Measurements from ENCODE around the gene FBXO15. TPM values are rescaled to one million over a fixed set of nuclear protein-coding genes. Genes with fewer than 3 reads are reported as not detected.

FBXO15 gene
- total RNA-seq, 2 experiments from 2014 or later: 0.54 to 2.1 TPM

- TF ChIP-seq, protein P1, sequence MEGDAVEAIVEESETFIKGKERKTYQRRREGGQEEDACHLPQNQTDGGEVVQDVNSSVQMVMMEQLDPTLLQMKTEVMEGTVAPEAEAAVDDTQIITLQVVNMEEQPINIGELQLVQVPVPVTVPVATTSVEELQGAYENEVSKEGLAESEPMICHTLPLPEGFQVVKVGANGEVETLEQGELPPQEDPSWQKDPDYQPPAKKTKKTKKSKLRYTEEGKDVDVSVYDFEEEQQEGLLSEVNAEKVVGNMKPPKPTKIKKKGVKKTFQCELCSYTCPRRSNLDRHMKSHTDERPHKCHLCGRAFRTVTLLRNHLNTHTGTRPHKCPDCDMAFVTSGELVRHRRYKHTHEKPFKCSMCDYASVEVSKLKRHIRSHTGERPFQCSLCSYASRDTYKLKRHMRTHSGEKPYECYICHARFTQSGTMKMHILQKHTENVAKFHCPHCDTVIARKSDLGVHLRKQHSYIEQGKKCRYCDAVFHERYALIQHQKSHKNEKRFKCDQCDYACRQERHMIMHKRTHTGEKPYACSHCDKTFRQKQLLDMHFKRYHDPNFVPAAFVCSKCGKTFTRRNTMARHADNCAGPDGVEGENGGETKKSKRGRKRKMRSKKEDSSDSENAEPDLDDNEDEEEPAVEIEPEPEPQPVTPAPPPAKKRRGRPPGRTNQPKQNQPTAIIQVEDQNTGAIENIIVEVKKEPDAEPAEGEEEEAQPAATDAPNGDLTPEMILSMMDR (conservative IDR thresholded peaks at IDR 0.05; ENCODE audit: low read length): no peak
- no peak for TF ChIP-seq EZH2phosphoT487 (IDR thresholded peaks at IDR 0.05; ENCODE audit: borderline replicate concordance, low read depth, low read length)
- H3K4me2 ChIP-seq (ENCODE audit: low read length): no peak overlapping the region
- POLR2A ChIA-PET: interaction anchor here (0.6 kb wide), 1 partner anchor 444 kb away, joined by 3 read pairs; no protein-coding TSS in a partner anchor
Measured at GRCh38 chr18:74139411-74139810, 8.2 kb downstream of the FBXO15 start.

GRCh38 chr18:74137920-74138538 is 9.6 kb downstream of the FBXO15 start:
- H4K20me1 ChIP-seq (ENCODE audit: insufficient read depth, low read length): no peaks in the 10 kb centered on the region

More at GRCh38 chr18:74139411-74139810, 8.2 kb downstream of the FBXO15 start:
- CTCF ChIA-PET (ENCODE audit: unreplicated experiment): no interaction called here
- H4K20me1 ChIP-seq (ENCODE audit: insufficient read depth, low read length): no peaks in the 10 kb centered on the region
- H3K4me1 ChIP-seq (ENCODE audit: insufficient read depth, low read length, poor library complexity, severe bottlenecking): no peaks in the 10 kb centered on the region
- no peaks in the 10 kb centered on the region for H3K9me3 ChIP-seq (ENCODE audit: low read length)
- intact Hi-C loops (cut with micrococcal nuclease; ENCODE audit: unreplicated experiment): no loop called here
- no TSS peak for BruUV-seq (replicated peaks)
- no peak overlapping the region for H3K4me3 ChIP-seq (ENCODE audit: low read depth, low read length, poor library complexity, severe bottlenecking)
- H3K79me2 ChIP-seq (ENCODE audit: insufficient read depth, low read depth, low read length): no peaks in the 10 kb centered on the region
- H2AFZ ChIP-seq (ENCODE audit: low read length): no peak overlapping the region
- H3K36me3 ChIP-seq (ENCODE audit: insufficient read depth, low read length): no peaks in the 10 kb centered on the region
- H3K9me2 ChIP-seq (ENCODE audit: insufficient read depth, low read length): no peaks in the 10 kb centered on the region
- no peak for DNase-seq (ENCODE audit: low spot score)
- no peak overlapping the region for H3K27ac ChIP-seq (ENCODE audit: low read depth, low read length, poor library complexity, severe bottlenecking)

DNA sequence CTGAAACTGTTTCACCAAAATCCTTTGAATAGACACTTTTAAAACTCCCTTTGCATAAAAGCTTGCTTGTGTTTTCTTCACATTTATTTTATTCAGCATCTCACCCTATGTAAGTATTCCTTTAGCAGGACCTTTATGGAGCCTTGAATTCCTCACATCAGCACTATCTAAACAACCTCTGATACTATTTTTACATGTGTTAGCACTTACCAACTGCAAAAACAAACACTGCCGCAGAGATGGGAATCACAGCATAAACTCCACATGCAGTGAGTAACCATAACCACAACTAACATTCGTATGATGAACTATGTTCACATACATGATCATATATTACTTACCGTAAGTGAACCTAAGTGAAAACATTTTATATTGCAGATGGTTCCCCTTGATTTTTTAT is 15.4 kb downstream of the FBXO15 start:
- Histone ChIP-seq H2AFZ (ENCODE audit: low read length) (no peak overlapping the region), H4K20me1 (ENCODE audit: insufficient read depth, low read length) (no peaks in the 10 kb centered on the region), H3K4me2 (ENCODE audit: low read length) (no peak overlapping the region), H3K27ac (ENCODE audit: low read depth, low read length, poor library complexity, severe bottlenecking) (no peak overlapping the region), H3K9me2 (ENCODE audit: insufficient read depth, low read length) (no peaks in the 10 kb centered on the region), H3K79me2 (ENCODE audit: insufficient read depth, low read depth, low read length) (no peaks in the 10 kb centered on the region), H3K4me1 (ENCODE audit: insufficient read depth, low read length, poor library complexity, severe bottlenecking) (no peaks in the 10 kb centered on the region), H3K36me3 (ENCODE audit: insufficient read depth, low read length) (no peaks in the 10 kb centered on the region), H3K4me3 (ENCODE audit: low read depth, low read length, poor library complexity, severe bottlenecking) (no peak overlapping the region), H3K9me3 (ENCODE audit: low read length) (no peaks in the 10 kb centered on the region)
- BruUV-seq (replicated peaks): no TSS peak
- POLR2A ChIA-PET: no interaction called here
- intact Hi-C loops (cut with micrococcal nuclease; ENCODE audit: unreplicated experiment): no loop called here
- CTCF ChIA-PET (ENCODE audit: unreplicated experiment): no interaction called here
- DNase-seq (ENCODE audit: low spot score): no peak
- TF ChIP-seq, protein P1 (conservative IDR thresholded peaks at IDR 0.05; ENCODE audit: low read length): no peak
- no peak for TF ChIP-seq EZH2phosphoT487 (IDR thresholded peaks at IDR 0.05; ENCODE audit: borderline replicate concordance, low read depth, low read length)

More at GRCh38 chr18:74137920-74138538, 9.6 kb downstream of the FBXO15 start:
- ChIA-PET POLR2A (no interaction called here), CTCF (ENCODE audit: unreplicated experiment) (no interaction called here)
- DNase-seq (ENCODE audit: low spot score): no peak
- Histone ChIP-seq H3K4me1 (ENCODE audit: insufficient read depth, low read length, poor library complexity, severe bottlenecking) (no peaks in the 10 kb centered on the region), H2AFZ (ENCODE audit: low read length) (no peak overlapping the region), H3K36me3 (ENCODE audit: insufficient read depth, low read length) (no peaks in the 10 kb centered on the region), H3K4me2 (ENCODE audit: low read length) (no peak overlapping the region), H3K27ac (ENCODE audit: low read depth, low read length, poor library complexity, severe bottlenecking) (no peak overlapping the region), H3K4me3 (ENCODE audit: low read depth, low read length, poor library complexity, severe bottlenecking) (no peak overlapping the region), H3K79me2 (ENCODE audit: insufficient read depth, low read depth, low read length) (no peaks in the 10 kb centered on the region), H3K9me3 (ENCODE audit: low read length) (no peaks in the 10 kb centered on the region), H3K9me2 (ENCODE audit: insufficient read depth, low read length) (no peaks in the 10 kb centered on the region)
- BruUV-seq (replicated peaks): no TSS peak
- no peak for TF ChIP-seq EZH2phosphoT487 (IDR thresholded peaks at IDR 0.05; ENCODE audit: borderline replicate concordance, low read depth, low read length)
- intact Hi-C loops (cut with micrococcal nuclease; ENCODE audit: unreplicated experiment): no loop called here
